H1 (cell line): ENCODE data around the gene IST1.

Source experiments
- CEBPB ChIP-seq: IDR thresholded peaks from 2 replicates; pipeline ENCODE4 v1.6.1; 2012; ENCODE audit warnings: low read depth, low read length
- CTCF ChIP-seq, 3 experiments: IDR thresholded peaks; 1 replicate in 2 of 3; 2 replicates in 1 of 3; pipeline versions ENCODE4 v1.5.1 to v1.6.1; 2011; ENCODE audit warnings: low read length in 3 of 3, mild to moderate bottlenecking in 3 of 3, inconsistent platforms in 2 of 3, low read depth in 1 of 3, moderate library complexity in 1 of 3; ENCODE audit not compliant: insufficient read depth in 1 of 3; ENCODE audit errors: control extremely low read depth in 1 of 3
- JUN ChIP-seq: IDR thresholded peaks from 2 replicates; pipeline ENCODE4 v1.6.1; 2011; ENCODE audit warnings: low read depth, mild to moderate bottlenecking, improper control_type of control experiment, low read length
- SP4 ChIP-seq: IDR thresholded peaks from 2 replicates; pipeline ENCODE4 v1.6.1; 2012; ENCODE audit warnings: low read length, inconsistent platforms

GRCh38 chr16:71943887-71944286, 48.6 kb downstream of the IST1 start:
- no peak for TF ChIP-seq CEBPB
- no peak for TF ChIP-seq CTCF (IDR thresholded peaks at IDR 0.05; ENCODE audit: control extremely low read depth in 1 of 3, insufficient read depth in 1 of 3, low read depth in 1 of 3, low read length in 3 of 3)
- no peak for TF ChIP-seq JUN
- TF ChIP-seq SP4 = no peak
